GM23338 (cell line): ENCODE results near the gene EPHB1. TPM values are rescaled to one million over a fixed set of nuclear protein-coding genes. Genes with fewer than 3 reads are reported as not detected.

Experiments used
- ATAC-seq: fragments of 200-7000 bp; cut with Tn5 transposase; 3 replicates; pipeline ENCODE4 v1.9.1; 2020
- DNase-seq: peaks from one replicate; pipeline ENCODE4 v3.0.0-alpha.2; 2015; ENCODE audit warnings: low spot score
- H2AFZ ChIP-seq: fragments of 200-600 bp; sonication (generic); 2 replicates; pipeline ENCODE4 v1.8.0; 2016; ENCODE audit warnings: antibody characterized with exemption, mild to moderate bottlenecking, moderate library complexity
- H3F3A ChIP-seq: fragments of 200-600 bp; sonication (generic); replicated peaks from 2 replicates; pipeline ENCODE4 v1.8.0; 2017; ENCODE audit warnings: antibody characterized with exemption, mixed run types, low read depth
- H3K27ac ChIP-seq: fragments of 200-600 bp; sonication (generic); 2 replicates; pipeline ENCODE4 v1.6.1; 2016; ENCODE audit warnings: low read depth
- H3K27me3 ChIP-seq: fragments of 200-600 bp; sonication (generic); 2 replicates; pipeline ENCODE4 v1.8.0; 2016; ENCODE audit warnings: mild to moderate bottlenecking, mixed run types, moderate library complexity; ENCODE audit not compliant: insufficient read depth
- H3K36me3 ChIP-seq: fragments of 200-600 bp; sonication (generic); 2 replicates; pipeline ENCODE4 v1.8.0; 2016; ENCODE audit warnings: mild to moderate bottlenecking; ENCODE audit not compliant: insufficient read depth
- H3K4me1 ChIP-seq: fragments of 200-600 bp; sonication (generic); 2 replicates; pipeline ENCODE4 v1.8.0; 2016; ENCODE audit warnings: mild to moderate bottlenecking, moderate library complexity; ENCODE audit not compliant: insufficient read depth
- H3K4me2 ChIP-seq: fragments of 200-600 bp; sonication (generic); 2 replicates; pipeline ENCODE4 v1.7.1; 2017; ENCODE audit warnings: mixed run types
- H3K4me3 ChIP-seq: fragments of 200-600 bp; sonication (generic); 2 replicates; pipeline ENCODE4 v1.6.1; 2016; ENCODE audit warnings: mixed run types
- H3K79me2 ChIP-seq: fragments of 200-600 bp; sonication (generic); replicated peaks from 2 replicates; pipeline ENCODE4 v1.8.0; 2017; ENCODE audit warnings: mild to moderate bottlenecking; ENCODE audit not compliant: insufficient read depth
- H3K9me2 ChIP-seq: fragments of 200-600 bp; sonication (generic); 2 replicates; pipeline ENCODE4 v1.8.0; 2017; ENCODE audit not compliant: insufficient read depth
- H4K20me1 ChIP-seq: fragments of 200-600 bp; sonication (generic); replicated peaks from 2 replicates; pipeline ENCODE4 v1.8.0; 2017; ENCODE audit warnings: mild to moderate bottlenecking; ENCODE audit not compliant: insufficient read depth
- H3K27ac Mint-ChIP-seq: 2 replicates; pipeline ENCODE4 v1.8.0; 2020; ENCODE audit warnings: inconsistent platforms, mild to moderate bottlenecking, moderate library complexity, mixed read lengths
- H3K27me3 Mint-ChIP-seq: 3 replicates; pipeline ENCODE4 v1.8.0; 2022; ENCODE audit warnings: low read depth, mild to moderate bottlenecking, moderate library complexity, mixed read lengths, inconsistent platforms; ENCODE audit not compliant: insufficient read depth, poor library complexity
- H3K36me3 Mint-ChIP-seq: 3 replicates; pipeline ENCODE4 v1.8.0; 2021; ENCODE audit warnings: low read depth, mild to moderate bottlenecking, inconsistent platforms, moderate library complexity, mixed read lengths
- H3K4me1 Mint-ChIP-seq: 3 replicates; pipeline ENCODE4 v1.8.0; 2020; ENCODE audit warnings: mild to moderate bottlenecking, inconsistent platforms, mixed read lengths
- H3K4me3 Mint-ChIP-seq: 3 replicates; pipeline ENCODE4 v1.8.0; 2021; ENCODE audit warnings: moderate library complexity, mild to moderate bottlenecking, inconsistent platforms, mixed read lengths
- H3K9me3 Mint-ChIP-seq: 3 replicates; pipeline ENCODE4 v1.8.0; 2020; ENCODE audit warnings: moderate library complexity, mild to moderate bottlenecking, inconsistent platforms, mixed read lengths
- CREB1 ChIP-seq: fragments of 250-450 bp; sonication (Bioruptor Pico); IDR thresholded peaks from 2 replicates; pipeline ENCODE4 v1.5.0; 2020; ENCODE audit warnings: low read depth, mild to moderate bottlenecking, moderate library complexity
- EZH2 ChIP-seq: fragments of 200-600 bp; sonication (generic); IDR thresholded peaks from one replicate; pipeline ENCODE4 v1.8.0; 2017; ENCODE audit warnings: antibody characterized with exemption, mild to moderate bottlenecking, low read depth; ENCODE audit not compliant: unreplicated experiment
- JUNB ChIP-seq: IDR thresholded peaks from one replicate; pipeline ENCODE4 v1.6.1; 2016; ENCODE audit warnings: antibody characterized with exemption; ENCODE audit not compliant: unreplicated experiment
- NANOG ChIP-seq: IDR thresholded peaks from 2 replicates; pipeline ENCODE4 v1.6.1; 2016; ENCODE audit warnings: antibody characterized with exemption, borderline replicate concordance
- POLR2AphosphoS5 ChIP-seq: IDR thresholded peaks from 2 replicates; pipeline ENCODE4 v1.6.1; 2016; ENCODE audit warnings: antibody characterized with exemption, low read depth
- STAT1 ChIP-seq: IDR thresholded peaks from one replicate; pipeline ENCODE4 v1.6.1; 2016; ENCODE audit warnings: antibody characterized with exemption; ENCODE audit not compliant: unreplicated experiment
- ZNF114 ChIP-seq: fragments of 250-450 bp; sonication (Bioruptor Pico); IDR thresholded peaks from 2 replicates; pipeline ENCODE4 v1.5.0; 2020; ENCODE audit warnings: mild to moderate bottlenecking, moderate library complexity
- ZNF331 ChIP-seq: fragments of 250-450 bp; sonication (Bioruptor Pico); IDR thresholded peaks from 2 replicates; pipeline ENCODE4 v1.5.0; 2020; ENCODE audit warnings: low read depth, mild to moderate bottlenecking, moderate library complexity
- polyA plus RNA-seq: library from polyadenylated mRNA; unstranded; fragments of >200 nt; fragmentation: Nextera tagmentation; extraction: Ambion mirVana; gene quantifications from 2 replicates; pipeline ENCODE4 v1.2.1, GENCODE V29; 2016
- total RNA-seq: library from RNA; depleted of rRNA; stranded (reverse); fragments of >200 nt; shearing (Covaris generic); gene quantifications from 2 replicates; pipeline ENCODE4 v1.2.3, GENCODE V29; 2014
- TF ChIP-seq, protein P1 (sequence below): IDR thresholded peaks from 2 replicates; pipeline ENCODE4 v1.6.1; 2016; ENCODE audit warnings: antibody characterized with exemption
- TF ChIP-seq, protein P2 (sequence below): IDR thresholded peaks from one replicate; pipeline ENCODE4 v1.6.1; 2018; ENCODE audit warnings: antibody characterized with exemption; ENCODE audit not compliant: unreplicated experiment
- TF ChIP-seq, protein P3 (sequence below): fragments of 250-450 bp; sonication (Bioruptor Pico); IDR thresholded peaks from 2 replicates; pipeline ENCODE4 v1.5.0; 2020; ENCODE audit warnings: mild to moderate bottlenecking, moderate library complexity

The EPHB1 gene
- total and polyA plus RNA-seq, 2 experiments from 2014 or later = 2.7 to 5.2 TPM

DNA sequence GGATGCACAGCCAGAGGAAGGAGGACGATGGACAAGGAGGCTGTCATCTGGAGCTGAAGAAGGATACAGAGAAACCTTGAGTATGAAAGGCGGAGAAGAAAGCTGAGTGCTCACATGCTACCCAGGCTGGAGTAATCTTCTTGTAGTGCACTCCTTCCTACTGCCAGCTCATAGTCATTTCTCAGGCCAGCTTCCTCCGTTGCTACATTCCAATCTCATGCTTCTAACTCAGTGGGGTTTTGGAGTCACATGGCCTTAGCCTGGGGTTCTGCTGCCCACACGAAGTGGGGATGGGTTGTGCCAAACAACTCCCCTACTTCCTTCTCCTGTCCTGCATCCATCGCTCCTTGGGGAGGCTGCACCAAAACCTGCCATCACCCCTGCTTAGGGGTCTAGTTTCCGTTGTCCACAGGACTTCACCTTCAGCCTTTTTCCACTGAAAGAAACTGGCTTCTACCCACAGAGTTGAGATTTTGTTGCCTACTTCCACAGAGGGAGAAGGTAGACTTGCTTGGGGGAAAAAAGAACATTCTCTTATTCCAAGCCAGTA lies 239.9 kb downstream of the EPHB1 start:
- Histone ChIP-seq H3K9me2 (peaks cover 7% of the 10 kb centered on the region; the same call in 1 of the 2 replicates), H3K27me3 (no peaks in the 10 kb centered on the region), H2AFZ (no peak overlapping the region), H3K27ac (no peak overlapping the region), H3K79me2 (no peaks in the 10 kb centered on the region), H3K4me2 (no peak overlapping the region), H3K4me1 (peaks cover 6% of the 10 kb centered on the region), H4K20me1 (no peaks in the 10 kb centered on the region), H3K4me3 (no peak overlapping the region), H3K36me3 (no peaks in the 10 kb centered on the region), H3F3A (no peaks in the 10 kb centered on the region)
- Mint-ChIP-seq H3K27ac (no peak overlapping the region), H3K9me3 (no peaks in the 10 kb centered on the region), H3K4me1 (peaks cover 16% of the 10 kb centered on the region), H3K4me3 (no peak overlapping the region), H3K27me3 (peaks cover 5% of the 10 kb centered on the region), H3K36me3 (no peaks in the 10 kb centered on the region)
- DNase-seq (no peak), ATAC-seq (no peak)
- TF ChIP-seq, protein P1, sequence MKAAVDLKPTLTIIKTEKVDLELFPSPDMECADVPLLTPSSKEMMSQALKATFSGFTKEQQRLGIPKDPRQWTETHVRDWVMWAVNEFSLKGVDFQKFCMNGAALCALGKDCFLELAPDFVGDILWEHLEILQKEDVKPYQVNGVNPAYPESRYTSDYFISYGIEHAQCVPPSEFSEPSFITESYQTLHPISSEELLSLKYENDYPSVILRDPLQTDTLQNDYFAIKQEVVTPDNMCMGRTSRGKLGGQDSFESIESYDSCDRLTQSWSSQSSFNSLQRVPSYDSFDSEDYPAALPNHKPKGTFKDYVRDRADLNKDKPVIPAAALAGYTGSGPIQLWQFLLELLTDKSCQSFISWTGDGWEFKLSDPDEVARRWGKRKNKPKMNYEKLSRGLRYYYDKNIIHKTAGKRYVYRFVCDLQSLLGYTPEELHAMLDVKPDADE = no peak
- TF ChIP-seq JUNB (no peak), EZH2 (no peak), NANOG (no peak), ZNF114 (CRISPR knock-in tag) (no peak), CREB1 (no peak), ZNF331 (no peak), POLR2AphosphoS5 (no peak), STAT1 (no peak)
- TF ChIP-seq, protein P2, sequence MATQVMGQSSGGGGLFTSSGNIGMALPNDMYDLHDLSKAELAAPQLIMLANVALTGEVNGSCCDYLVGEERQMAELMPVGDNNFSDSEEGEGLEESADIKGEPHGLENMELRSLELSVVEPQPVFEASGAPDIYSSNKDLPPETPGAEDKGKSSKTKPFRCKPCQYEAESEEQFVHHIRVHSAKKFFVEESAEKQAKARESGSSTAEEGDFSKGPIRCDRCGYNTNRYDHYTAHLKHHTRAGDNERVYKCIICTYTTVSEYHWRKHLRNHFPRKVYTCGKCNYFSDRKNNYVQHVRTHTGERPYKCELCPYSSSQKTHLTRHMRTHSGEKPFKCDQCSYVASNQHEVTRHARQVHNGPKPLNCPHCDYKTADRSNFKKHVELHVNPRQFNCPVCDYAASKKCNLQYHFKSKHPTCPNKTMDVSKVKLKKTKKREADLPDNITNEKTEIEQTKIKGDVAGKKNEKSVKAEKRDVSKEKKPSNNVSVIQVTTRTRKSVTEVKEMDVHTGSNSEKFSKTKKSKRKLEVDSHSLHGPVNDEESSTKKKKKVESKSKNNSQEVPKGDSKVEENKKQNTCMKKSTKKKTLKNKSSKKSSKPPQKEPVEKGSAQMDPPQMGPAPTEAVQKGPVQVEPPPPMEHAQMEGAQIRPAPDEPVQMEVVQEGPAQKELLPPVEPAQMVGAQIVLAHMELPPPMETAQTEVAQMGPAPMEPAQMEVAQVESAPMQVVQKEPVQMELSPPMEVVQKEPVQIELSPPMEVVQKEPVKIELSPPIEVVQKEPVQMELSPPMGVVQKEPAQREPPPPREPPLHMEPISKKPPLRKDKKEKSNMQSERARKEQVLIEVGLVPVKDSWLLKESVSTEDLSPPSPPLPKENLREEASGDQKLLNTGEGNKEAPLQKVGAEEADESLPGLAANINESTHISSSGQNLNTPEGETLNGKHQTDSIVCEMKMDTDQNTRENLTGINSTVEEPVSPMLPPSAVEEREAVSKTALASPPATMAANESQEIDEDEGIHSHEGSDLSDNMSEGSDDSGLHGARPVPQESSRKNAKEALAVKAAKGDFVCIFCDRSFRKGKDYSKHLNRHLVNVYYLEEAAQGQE = no peak
- TF ChIP-seq, protein P3, sequence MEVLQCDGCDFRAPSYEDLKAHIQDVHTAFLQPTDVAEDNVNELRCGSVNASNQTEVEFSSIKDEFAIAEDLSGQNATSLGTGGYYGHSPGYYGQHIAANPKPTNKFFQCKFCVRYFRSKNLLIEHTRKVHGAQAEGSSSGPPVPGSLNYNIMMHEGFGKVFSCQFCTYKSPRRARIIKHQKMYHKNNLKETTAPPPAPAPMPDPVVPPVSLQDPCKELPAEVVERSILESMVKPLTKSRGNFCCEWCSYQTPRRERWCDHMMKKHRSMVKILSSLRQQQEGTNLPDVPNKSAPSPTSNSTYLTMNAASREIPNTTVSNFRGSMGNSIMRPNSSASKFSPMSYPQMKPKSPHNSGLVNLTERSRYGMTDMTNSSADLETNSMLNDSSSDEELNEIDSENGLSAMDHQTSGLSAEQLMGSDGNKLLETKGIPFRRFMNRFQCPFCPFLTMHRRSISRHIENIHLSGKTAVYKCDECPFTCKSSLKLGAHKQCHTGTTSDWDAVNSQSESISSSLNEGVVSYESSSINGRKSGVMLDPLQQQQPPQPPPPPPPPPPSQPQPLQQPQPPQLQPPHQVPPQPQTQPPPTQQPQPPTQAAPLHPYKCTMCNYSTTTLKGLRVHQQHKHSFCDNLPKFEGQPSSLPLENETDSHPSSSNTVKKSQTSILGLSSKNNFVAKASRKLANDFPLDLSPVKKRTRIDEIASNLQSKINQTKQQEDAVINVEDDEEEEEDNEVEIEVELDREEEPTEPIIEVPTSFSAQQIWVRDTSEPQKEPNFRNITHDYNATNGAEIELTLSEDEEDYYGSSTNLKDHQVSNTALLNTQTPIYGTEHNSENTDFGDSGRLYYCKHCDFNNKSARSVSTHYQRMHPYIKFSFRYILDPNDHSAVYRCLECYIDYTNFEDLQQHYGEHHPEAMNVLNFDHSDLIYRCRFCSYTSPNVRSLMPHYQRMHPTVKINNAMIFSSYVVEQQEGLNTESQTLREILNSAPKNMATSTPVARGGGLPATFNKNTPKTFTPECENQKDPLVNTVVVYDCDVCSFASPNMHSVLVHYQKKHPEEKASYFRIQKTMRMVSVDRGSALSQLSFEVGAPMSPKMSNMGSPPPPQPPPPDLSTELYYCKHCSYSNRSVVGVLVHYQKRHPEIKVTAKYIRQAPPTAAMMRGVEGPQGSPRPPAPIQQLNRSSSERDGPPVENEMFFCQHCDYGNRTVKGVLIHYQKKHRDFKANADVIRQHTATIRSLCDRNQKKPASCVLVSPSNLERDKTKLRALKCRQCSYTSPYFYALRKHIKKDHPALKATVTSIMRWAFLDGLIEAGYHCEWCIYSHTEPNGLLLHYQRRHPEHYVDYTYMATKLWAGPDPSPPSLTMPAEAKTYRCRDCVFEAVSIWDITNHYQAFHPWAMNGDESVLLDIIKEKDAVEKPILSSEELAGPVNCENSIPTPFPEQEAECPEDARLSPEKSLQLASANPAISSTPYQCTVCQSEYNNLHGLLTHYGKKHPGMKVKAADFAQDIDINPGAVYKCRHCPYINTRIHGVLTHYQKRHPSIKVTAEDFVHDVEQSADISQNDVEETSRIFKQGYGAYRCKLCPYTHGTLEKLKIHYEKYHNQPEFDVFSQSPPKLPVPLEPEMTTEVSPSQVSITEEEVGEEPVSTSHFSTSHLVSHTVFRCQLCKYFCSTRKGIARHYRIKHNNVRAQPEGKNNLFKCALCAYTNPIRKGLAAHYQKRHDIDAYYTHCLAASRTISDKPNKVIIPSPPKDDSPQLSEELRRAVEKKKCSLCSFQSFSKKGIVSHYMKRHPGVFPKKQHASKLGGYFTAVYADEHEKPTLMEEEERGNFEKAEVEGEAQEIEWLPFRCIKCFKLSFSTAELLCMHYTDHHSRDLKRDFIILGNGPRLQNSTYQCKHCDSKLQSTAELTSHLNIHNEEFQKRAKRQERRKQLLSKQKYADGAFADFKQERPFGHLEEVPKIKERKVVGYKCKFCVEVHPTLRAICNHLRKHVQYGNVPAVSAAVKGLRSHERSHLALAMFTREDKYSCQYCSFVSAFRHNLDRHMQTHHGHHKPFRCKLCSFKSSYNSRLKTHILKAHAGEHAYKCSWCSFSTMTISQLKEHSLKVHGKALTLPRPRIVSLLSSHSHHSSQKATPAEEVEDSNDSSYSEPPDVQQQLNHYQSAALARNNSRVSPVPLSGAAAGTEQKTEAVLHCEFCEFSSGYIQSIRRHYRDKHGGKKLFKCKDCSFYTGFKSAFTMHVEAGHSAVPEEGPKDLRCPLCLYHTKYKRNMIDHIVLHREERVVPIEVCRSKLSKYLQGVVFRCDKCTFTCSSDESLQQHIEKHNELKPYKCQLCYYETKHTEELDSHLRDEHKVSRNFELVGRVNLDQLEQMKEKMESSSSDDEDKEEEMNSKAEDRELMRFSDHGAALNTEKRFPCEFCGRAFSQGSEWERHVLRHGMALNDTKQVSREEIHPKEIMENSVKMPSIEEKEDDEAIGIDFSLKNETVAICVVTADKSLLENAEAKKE = no peak
